ENCODE results near the gene CD93. TPM values are rescaled to one million over a fixed set of nuclear protein-coding genes. Genes with fewer than 3 reads are reported as not detected.

The CD93 gene
- total RNA-seq, 4 donors from 2014 or later = 6.3 to 14.3 (median 7.9) TPM

DNA sequence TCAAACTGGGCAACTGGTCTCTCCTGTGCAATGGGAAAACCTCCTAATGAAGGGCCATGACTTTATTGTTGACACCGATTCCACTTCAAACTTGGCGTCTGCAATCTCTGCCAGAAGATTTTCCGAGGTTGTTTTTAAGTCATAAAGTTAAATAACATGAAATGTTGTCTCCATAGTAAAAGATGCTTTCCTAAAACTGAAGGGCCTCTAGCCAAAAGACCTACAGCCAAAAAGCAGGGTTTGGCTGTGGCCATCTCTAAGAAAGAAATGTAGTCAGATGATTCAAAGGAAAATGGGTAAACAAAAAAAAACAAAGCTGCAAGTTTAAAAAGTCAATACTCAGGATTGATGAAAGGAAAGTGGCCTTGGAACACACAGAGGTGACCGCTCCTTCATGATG lies 14.1 kb downstream of the CD93 start:
- Histone ChIP-seq H3K27me3 (no peaks in the 10 kb centered on the region), H3K4me3 (no peak overlapping the region), H3K27ac (no peak overlapping the region), H3K4me1 (no peaks in the 10 kb centered on the region), H3K36me3 (no peaks in the 10 kb centered on the region), H3K9me3 (no peaks in the 10 kb centered on the region)
- TF ChIP-seq POLR2AphosphoS5 (IDR thresholded peaks at IDR 0.05) (no peak), POLR2A (IDR thresholded peaks at IDR 0.05) (no peak), EP300 (IDR thresholded peaks at IDR 0.05; ENCODE audit: low read depth) (no peak)
- TF ChIP-seq, protein P1, sequence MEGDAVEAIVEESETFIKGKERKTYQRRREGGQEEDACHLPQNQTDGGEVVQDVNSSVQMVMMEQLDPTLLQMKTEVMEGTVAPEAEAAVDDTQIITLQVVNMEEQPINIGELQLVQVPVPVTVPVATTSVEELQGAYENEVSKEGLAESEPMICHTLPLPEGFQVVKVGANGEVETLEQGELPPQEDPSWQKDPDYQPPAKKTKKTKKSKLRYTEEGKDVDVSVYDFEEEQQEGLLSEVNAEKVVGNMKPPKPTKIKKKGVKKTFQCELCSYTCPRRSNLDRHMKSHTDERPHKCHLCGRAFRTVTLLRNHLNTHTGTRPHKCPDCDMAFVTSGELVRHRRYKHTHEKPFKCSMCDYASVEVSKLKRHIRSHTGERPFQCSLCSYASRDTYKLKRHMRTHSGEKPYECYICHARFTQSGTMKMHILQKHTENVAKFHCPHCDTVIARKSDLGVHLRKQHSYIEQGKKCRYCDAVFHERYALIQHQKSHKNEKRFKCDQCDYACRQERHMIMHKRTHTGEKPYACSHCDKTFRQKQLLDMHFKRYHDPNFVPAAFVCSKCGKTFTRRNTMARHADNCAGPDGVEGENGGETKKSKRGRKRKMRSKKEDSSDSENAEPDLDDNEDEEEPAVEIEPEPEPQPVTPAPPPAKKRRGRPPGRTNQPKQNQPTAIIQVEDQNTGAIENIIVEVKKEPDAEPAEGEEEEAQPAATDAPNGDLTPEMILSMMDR (IDR thresholded peaks at IDR 0.05) = no peak
- intact Hi-C loops (cut with DNase I; ENCODE audit: low total_unique reads) (no loop called here), in situ Hi-C loops (cut with MboI; ENCODE audit: low pct_ligation_motif_present in 1 of 4, low pct_unique_long_range_greater_than_20kb in 1 of 4, low sequenced_read_pairs in 3 of 4) (no loop called here)
- DNase-seq = no peak
- 59 to 60% methylated on average over 4 of the region's 4 CpGs for WGBS, 2 donors (ENCODE audit: low coverage in 1 of 2)

DNA sequence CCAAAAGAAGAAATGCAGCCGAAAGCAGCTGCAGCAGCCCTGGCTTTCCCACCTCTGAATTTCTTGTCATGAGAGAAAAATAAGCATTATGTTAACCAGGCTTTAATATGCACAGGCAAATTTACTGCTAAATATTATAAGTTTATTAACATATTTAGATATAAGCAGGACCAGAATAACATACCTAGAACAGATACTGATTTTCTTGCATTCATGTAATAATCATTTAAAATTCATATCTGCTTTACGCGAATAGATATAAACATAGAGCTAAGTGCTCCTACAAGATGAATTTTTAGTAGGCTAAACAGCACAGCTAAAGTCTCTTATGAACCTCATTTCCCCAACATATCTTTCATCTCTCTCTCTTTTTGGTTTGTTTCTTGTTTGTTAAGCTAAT lies 14.7 kb downstream of the CD93 start:
- Histone ChIP-seq H3K27ac (no peak overlapping the region), H3K4me1 (no peaks in the 10 kb centered on the region), H3K27me3 (no peaks in the 10 kb centered on the region), H3K36me3 (no peaks in the 10 kb centered on the region), H3K9me3 (no peaks in the 10 kb centered on the region), H3K4me3 (no peak overlapping the region)
- 60 to 61% methylated on average over 3 of the region's 3 CpGs for WGBS, 2 donors (ENCODE audit: low coverage in 1 of 2)
- no peak for DNase-seq
- in situ Hi-C loops (cut with MboI; ENCODE audit: low pct_ligation_motif_present in 1 of 4, low pct_unique_long_range_greater_than_20kb in 1 of 4, low sequenced_read_pairs in 3 of 4) = no loop called here
- no peak for TF ChIP-seq POLR2AphosphoS5 (IDR thresholded peaks at IDR 0.05)
- TF ChIP-seq, protein P1 (IDR thresholded peaks at IDR 0.05) = no peak
- TF ChIP-seq EP300 (IDR thresholded peaks at IDR 0.05; ENCODE audit: low read depth) = no peak
- TF ChIP-seq POLR2A (IDR thresholded peaks at IDR 0.05) = no peak
- intact Hi-C loops (cut with DNase I; ENCODE audit: low total_unique reads) = no loop called here

DNA sequence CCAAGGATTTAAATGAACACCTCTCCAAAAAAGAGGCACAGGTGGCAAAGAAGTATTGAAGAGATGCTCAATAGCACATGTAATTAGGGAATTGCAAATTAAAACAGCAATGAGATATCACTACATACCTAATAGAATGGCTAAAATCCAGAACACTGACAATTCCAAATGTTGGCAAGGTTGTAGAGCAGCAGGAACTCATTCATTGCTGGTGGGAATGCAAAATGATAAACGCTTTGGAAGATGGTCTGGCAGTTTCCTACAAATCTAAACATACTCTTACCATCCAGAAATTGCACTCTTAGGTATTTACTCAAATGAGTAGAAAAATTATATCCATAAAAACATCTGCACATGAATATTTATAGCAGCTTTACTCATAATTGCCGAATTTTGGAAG lies 17.0 kb downstream of the CD93 start:
- DNase-seq = no peak
- Histone ChIP-seq H3K36me3 (no peaks in the 10 kb centered on the region), H3K9me3 (no peaks in the 10 kb centered on the region), H3K27ac (no peak overlapping the region), H3K4me1 (no peaks in the 10 kb centered on the region), H3K4me3 (no peak overlapping the region), H3K27me3 (no peaks in the 10 kb centered on the region)
- TF ChIP-seq POLR2AphosphoS5 (IDR thresholded peaks at IDR 0.05) (no peak), POLR2A (IDR thresholded peaks at IDR 0.05) (no peak), EP300 (IDR thresholded peaks at IDR 0.05; ENCODE audit: low read depth) (no peak)
- TF ChIP-seq, protein P1 (IDR thresholded peaks at IDR 0.05) = no peak
- intact Hi-C loops (cut with DNase I; ENCODE audit: low total_unique reads) (no loop called here), in situ Hi-C loops (cut with MboI; ENCODE audit: low pct_ligation_motif_present in 1 of 4, low pct_unique_long_range_greater_than_20kb in 1 of 4, low sequenced_read_pairs in 3 of 4) (no loop called here)
- 66 to 73% methylated on average over 2 of the region's 2 CpGs for WGBS, 2 donors (ENCODE audit: low coverage in 1 of 2)

DNA sequence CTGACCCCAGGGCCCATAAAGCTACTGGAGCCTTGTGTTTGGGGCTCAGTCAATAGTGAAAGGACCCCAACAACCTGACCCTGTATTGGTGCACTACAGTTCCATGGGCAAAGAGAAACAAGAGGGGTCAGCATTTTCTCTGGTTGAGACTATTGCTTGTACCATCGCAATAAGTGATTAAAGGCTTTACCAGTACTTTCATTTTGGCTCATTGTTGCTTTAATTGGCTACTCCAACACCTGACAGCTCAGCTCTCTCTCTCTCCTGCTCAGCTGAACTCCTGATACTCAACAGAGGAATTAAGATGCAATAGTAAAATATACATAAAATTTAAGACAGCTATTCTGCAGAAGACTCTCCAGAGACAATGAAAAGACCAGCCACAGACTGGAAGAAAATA lies 17.8 kb downstream of the CD93 start:
- TF ChIP-seq POLR2AphosphoS5 (IDR thresholded peaks at IDR 0.05) (no peak), EP300 (IDR thresholded peaks at IDR 0.05; ENCODE audit: low read depth) (no peak)
- H3K9me3 ChIP-seq = no peaks in the 10 kb centered on the region
- in situ Hi-C loops (cut with MboI; ENCODE audit: low pct_ligation_motif_present in 1 of 4, low pct_unique_long_range_greater_than_20kb in 1 of 4, low sequenced_read_pairs in 3 of 4) = no loop called here
- H3K36me3 ChIP-seq = no peaks in the 10 kb centered on the region
- no peaks in the 10 kb centered on the region for H3K4me1 ChIP-seq
- no peak overlapping the region for H3K27ac ChIP-seq
- no peaks in the 10 kb centered on the region for H3K27me3 ChIP-seq
- intact Hi-C loops (cut with DNase I; ENCODE audit: low total_unique reads) = no loop called here
- DNase-seq = no peak
- 70% methylated on average over 1 of the region's 1 CpG; no CpG with 5 or more reads in 1 of the 2 donors for WGBS, 2 donors (ENCODE audit: low coverage in 1 of 2)
- no peak overlapping the region for H3K4me3 ChIP-seq

DNA sequence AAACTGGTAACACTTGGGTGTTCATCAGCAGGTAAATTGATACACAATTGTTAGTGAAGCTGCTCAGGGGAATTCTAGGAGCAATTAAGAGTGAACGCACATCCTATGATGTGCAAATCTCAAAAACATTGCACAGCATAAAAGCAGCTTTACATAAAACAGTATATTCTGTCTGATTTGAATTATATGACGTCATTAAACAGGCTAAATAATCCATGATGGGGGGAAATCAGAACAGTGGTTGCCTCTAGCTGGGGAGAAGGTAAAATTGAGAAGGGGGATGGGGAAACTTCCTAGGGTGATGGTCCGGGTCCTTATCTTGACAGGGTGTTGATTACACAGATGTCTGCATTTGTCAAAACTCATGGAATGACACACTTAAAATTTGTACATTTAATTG lies 19.4 kb downstream of the CD93 start:
- H3K27me3 ChIP-seq = no peaks in the 10 kb centered on the region
- intact Hi-C loops (cut with DNase I; ENCODE audit: low total_unique reads) (no loop called here), in situ Hi-C loops (cut with MboI; ENCODE audit: low pct_ligation_motif_present in 1 of 4, low pct_unique_long_range_greater_than_20kb in 1 of 4, low sequenced_read_pairs in 3 of 4) (no loop called here)
- TF ChIP-seq POLR2AphosphoS5 (IDR thresholded peaks at IDR 0.05) = no peak
- TF ChIP-seq POLR2A (IDR thresholded peaks at IDR 0.05) = no peak
- no peak for TF ChIP-seq EP300 (IDR thresholded peaks at IDR 0.05; ENCODE audit: low read depth)
- TF ChIP-seq, protein P1 (IDR thresholded peaks at IDR 0.05) = no peak
- H3K4me3 ChIP-seq = no peak overlapping the region
- DNase-seq = no peak
- no peaks in the 10 kb centered on the region for H3K9me3 ChIP-seq
- H3K4me1 ChIP-seq = peaks cover 0 to 2% (median 0%) of the 10 kb centered on the region in 4 donors
- H3K27ac ChIP-seq = no peak overlapping the region
- 85 to 96% methylated on average over 3 of the region's 3 CpGs for WGBS, 2 donors (ENCODE audit: low coverage in 1 of 2)
- H3K36me3 ChIP-seq = no peaks in the 10 kb centered on the region

Measured in transverse colon (tissue), 4 donors.